Motor neuron (in vitro differentiated cells): Measurements from ENCODE around the gene USP3. TPM values are rescaled to one million over a fixed set of nuclear protein-coding genes. Genes with fewer than 3 reads are reported as not detected.
"Not testable (repeated sequence)": the region's sequence is repeated elsewhere in the genome, so short reads cannot be mapped to it uniquely, and the experiment has no call there.

Experiments used
- ATAC-seq, 8 experiments: fragments of 200-7000 bp; cut with Tn5 transposase; replicated peaks in 6 of 8; 2 replicates each; pipeline ENCODE4 v1.8.0; 2021; ENCODE audit warnings: mild to moderate bottlenecking in 8 of 8, moderate library complexity in 8 of 8
- H3K27ac ChIP-seq, 2 donors: fragments of 250-450 bp; sonication (Bioruptor Pico); 2 replicates each; pipeline ENCODE4 v1.9.0; 2021; ENCODE audit warnings: antibody characterized with exemption in 2 of 2, mild to moderate bottlenecking in 2 of 2, moderate library complexity in 1 of 2
- H3K4me1 ChIP-seq, 2 donors: fragments of 250-450 bp; sonication (Bioruptor Pico); replicated peaks in 1 of 2; 2 replicates each; pipeline ENCODE4 v1.6.1; 2021; ENCODE audit warnings: antibody characterized with exemption in 2 of 2, mild to moderate bottlenecking in 2 of 2, moderate library complexity in 1 of 2
- H3K4me3 ChIP-seq, 5 donors: fragments of 250-450 bp; sonication (Bioruptor Pico); 2 replicates each; pipeline ENCODE4 v1.9.0; 2021; ENCODE audit warnings: antibody characterized with exemption in 5 of 5, mild to moderate bottlenecking in 5 of 5, moderate library complexity in 4 of 5
- WGBS, 10 experiments: fragments of 450-650 bp; shearing (Covaris generic); methylation state at CpG; one replicate each; pipeline ENCODE4 v1.0.0; 2022; 5-methylcytosine and 5-hydroxymethylcytosine counted together
- in situ Hi-C, 9 experiments: fragments of 400-800 bp; cut with MboI; loops; one replicate each; pipeline ENCODE4 v1.15.0; 2021; ENCODE audit warnings: low sequenced_read_pairs in 9 of 9, low pct_unique_long_range_greater_than_20kb in 2 of 9; ENCODE audit not compliant: unreplicated experiment in 9 of 9
- total RNA-seq, 8 experiments: library from RNA; unstranded; fragments of 300-600 nt; gene quantifications; 2 replicates each; pipeline versions ENCODE4 v1.2.3 to v1.2.4, GENCODE V29; 2022

USP3 gene
- total RNA-seq, 8 experiments from 2014 or later: 20.4 to 63.7 (median 47.1) TPM

- Histone ChIP-seq H3K27ac (no peak overlapping the region), H3K4me3 (no peak overlapping the region), H3K4me1 (peaks cover 21 to 25% of the 10 kb centered on the region in 2 donors)
- no peak for ATAC-seq
- WGBS, 10 experiments: 80 to 100% (median 97%) methylated on average over 1 to 10 of the region's 15 CpGs; no CpG with 5 or more reads in 3 of the 10 experiments
- in situ Hi-C loops: no loop called here
Observed at GRCh38 chr15:63612300-63612699, 107.9 kb downstream of the USP3 start.

DNA sequence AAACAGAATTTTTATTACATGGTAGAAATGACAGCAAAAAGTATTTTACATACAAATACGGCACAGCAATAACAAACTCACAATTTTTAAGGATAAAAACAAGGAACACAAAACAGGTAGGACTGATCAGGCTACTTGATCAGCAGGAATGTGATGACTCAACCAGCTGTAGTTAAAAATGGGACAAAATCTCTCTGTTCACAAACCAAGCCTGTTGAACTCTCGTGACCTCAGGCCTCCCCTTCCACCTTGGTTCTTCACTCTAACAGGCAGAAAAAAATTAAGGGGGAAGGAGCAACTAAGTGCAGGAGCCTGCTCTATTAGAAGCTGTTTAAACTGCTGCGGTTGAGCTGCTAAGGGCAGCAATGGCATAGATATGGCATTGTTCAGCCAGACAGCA is 111.5 kb downstream of the USP3 start:
- H3K4me3 ChIP-seq: no peak overlapping the region
- in situ Hi-C loops: no loop called here
- peaks cover 8 to 9% of the 10 kb centered on the region in 2 donors for H3K4me1 ChIP-seq
- H3K27ac ChIP-seq: no peak overlapping the region
- 70 to 100% (median 97%) methylated on average over 1 to 3 of the region's 3 CpGs; no CpG with 5 or more reads in 3 of the 10 experiments for WGBS, 10 experiments
- no peak for ATAC-seq

- H3K4me3 ChIP-seq, ATAC-seq, H3K4me1 ChIP-seq, in situ Hi-C loops, H3K27ac ChIP-seq: not testable (repeated sequence)
- WGBS, 10 experiments: 90 to 100% (median 100%) methylated on average over 1 to 3 of the region's 4 CpGs; no CpG with 5 or more reads in 5 of the 10 experiments
Observed at GRCh38 chr15:63617147-63617546, 112.8 kb downstream of the USP3 start.

- ATAC-seq, H3K4me1 ChIP-seq, H3K27ac ChIP-seq, in situ Hi-C loops, H3K4me3 ChIP-seq: not testable (repeated sequence)
- WGBS, 10 experiments: 100% methylated on average over 2 of the region's 3 CpGs; no CpG with 5 or more reads in 9 of the 10 experiments
Observed at GRCh38 chr15:63617627-63618026, 113.2 kb downstream of the USP3 start.

- H3K4me3 ChIP-seq, in situ Hi-C loops, ATAC-seq, H3K4me1 ChIP-seq, H3K27ac ChIP-seq: not testable (repeated sequence)
- whole genome bisulfite sequencing, 10 experiments: no CpG with 5 or more reads among the region's 2 CpGs
Observed at GRCh38 chr15:63620760-63621159, 116.4 kb downstream of the USP3 start.

- Histone ChIP-seq H3K4me3 (no peak overlapping the region), H3K4me1 (no peaks in the 10 kb centered on the region), H3K27ac (no peak overlapping the region)
- in situ Hi-C loops: no loop called here
- 43 to 100% (median 86%) methylated on average over 2 to 8 of the region's 8 CpGs; no CpG with 5 or more reads in 1 of the 10 experiments for WGBS, 10 experiments
- peak in 3 of 8 experiments; percentile 38 to 89 (median 77) for ATAC-seq
Observed at GRCh38 chr15:63623232-63623969, 119.0 kb downstream of the USP3 start.

DNA sequence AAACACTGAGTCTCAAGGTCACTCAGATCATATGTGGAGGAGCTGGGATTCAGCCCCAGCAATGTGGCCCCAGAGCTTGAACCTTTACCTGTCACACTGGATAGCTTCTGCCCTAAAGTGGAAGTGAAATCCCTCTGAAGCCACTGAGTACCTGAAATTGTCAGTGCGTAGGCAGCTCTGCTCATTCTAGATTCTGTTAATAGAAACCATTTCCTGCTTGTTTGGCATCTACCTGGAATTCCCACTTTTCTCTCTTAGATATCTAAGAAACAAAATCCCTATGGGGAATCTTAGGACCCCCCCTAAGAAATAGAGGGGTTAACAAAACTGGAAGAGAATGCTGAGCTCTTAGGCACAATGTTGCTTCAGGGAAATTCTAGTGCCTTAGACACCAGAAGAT is 122.6 kb downstream of the USP3 start:
- Histone ChIP-seq H3K4me1 (no peaks in the 10 kb centered on the region), H3K4me3 (no peak overlapping the region), H3K27ac (no peak overlapping the region)
- in situ Hi-C loops: no loop called here
- WGBS, 10 experiments: 80 to 100% (median 100%) methylated on average over 1 of the region's 1 CpG; no CpG with 5 or more reads in 3 of the 10 experiments
- no peak for ATAC-seq

GRCh38 chr15:63628123-63628822 is 123.9 kb downstream of the USP3 start:
- H3K4me1 ChIP-seq: no peaks in the 10 kb centered on the region
- no peak overlapping the region for H3K27ac ChIP-seq
- WGBS, 10 experiments: 60 to 100% (median 95%) methylated on average over 1 to 12 of the region's 13 CpGs
- in situ Hi-C loops: no loop called here
- H3K4me3 ChIP-seq: no peak overlapping the region
- no peak for ATAC-seq

DNA sequence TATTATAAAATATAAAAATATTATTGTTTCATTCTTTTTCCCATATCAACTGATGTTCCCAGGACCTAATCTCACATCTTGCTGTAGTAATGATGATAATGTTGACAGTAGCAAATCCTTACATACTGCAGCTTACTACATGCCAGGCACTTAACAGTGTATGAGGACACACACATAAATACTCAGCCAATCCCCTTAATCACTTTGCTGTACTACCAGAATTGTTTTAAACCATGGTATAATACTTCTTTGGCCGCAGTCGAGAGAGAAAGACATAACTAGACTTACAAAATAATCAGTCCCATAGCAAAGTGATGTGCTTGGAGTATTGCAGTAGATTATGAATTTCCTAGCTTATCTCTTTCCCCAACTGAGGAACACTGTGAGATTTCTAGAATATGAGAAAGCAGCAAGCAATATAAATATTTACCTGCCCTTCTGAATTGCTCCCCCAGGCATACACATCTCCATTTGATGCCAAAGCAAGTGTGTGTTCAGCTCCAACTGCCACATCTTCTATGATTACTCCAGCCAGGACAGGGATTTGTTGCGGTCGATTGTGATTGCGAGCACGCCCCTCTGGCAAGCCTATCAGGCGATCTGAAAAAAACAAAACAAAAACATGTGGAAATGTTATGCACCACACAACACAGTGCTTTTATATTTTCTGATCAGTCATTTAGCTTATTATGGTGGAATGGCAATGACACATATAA is 125.8 kb downstream of the USP3 start:
- H3K4me1 ChIP-seq: no peaks in the 10 kb centered on the region
- no peak overlapping the region for H3K27ac ChIP-seq
- ATAC-seq: no peak
- H3K4me3 ChIP-seq: no peak overlapping the region
- in situ Hi-C loops: no loop called here
- 46 to 98% (median 90%) methylated on average over 2 to 7 of the region's 7 CpGs; no CpG with 5 or more reads in 1 of the 10 experiments for WGBS, 10 experiments

GRCh38 chr15:63633312-63633711 is 128.9 kb downstream of the USP3 start:
- Histone ChIP-seq H3K4me1 (no peaks in the 10 kb centered on the region), H3K4me3 (no peak overlapping the region), H3K27ac (no peak overlapping the region)
- 57 to 100% (median 83%) methylated on average over 1 to 2 of the region's 2 CpGs; no CpG with 5 or more reads in 3 of the 10 experiments for WGBS, 10 experiments
- no peak for ATAC-seq
- in situ Hi-C loops: no loop called here

DNA sequence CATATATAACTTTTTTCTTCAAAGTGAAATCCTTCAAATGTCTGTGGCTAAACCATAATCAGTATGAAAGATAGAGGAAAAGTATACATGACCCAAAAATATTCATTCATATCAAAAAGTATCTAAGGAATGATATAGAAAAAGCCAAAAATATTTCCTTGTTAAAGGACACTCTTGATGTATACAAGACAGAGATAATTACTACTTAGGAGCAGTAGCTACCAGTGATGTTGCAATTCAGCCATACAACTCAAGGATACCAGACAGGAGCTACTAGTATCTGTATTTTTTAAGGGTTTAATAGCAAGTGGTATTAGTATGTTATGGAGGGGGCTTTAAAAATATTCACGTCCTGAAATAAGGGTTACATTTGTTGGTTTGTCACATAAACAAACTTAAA is 129.8 kb downstream of the USP3 start:
- no peak for ATAC-seq
- in situ Hi-C loops: no loop called here
- no peaks in the 10 kb centered on the region for H3K4me1 ChIP-seq
- WGBS, 10 experiments: 83 to 100% (median 91%) methylated on average over 1 of the region's 1 CpG; no CpG with 5 or more reads in 3 of the 10 experiments
- no peak overlapping the region for H3K4me3 ChIP-seq
- no peak overlapping the region for H3K27ac ChIP-seq

DNA sequence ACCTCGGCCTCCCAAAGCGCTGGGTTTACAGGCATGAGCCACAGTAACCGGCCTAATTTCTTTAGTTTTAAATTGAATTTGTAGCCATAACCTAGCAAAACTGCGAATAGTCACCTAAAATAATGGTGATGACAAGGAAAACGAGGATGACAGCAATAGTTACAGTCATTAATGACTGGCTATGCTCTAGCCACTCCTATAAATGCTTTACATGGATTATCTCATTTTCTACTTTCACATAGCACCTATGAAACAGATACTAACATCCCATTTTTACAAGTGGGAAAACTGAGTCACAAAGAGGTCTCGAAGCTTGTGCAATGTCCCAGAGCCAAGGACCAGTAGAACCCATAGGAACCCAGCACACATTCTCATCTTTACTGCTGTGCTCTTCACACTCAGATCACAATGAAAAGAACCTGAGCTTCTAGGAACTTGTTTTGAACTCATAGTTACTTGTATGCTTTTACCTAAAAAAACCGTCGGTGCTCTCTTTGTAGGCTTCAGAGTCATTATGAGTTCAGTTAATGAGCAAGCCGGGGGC is 132.2 kb downstream of the USP3 start:
- H3K27ac ChIP-seq: no peak overlapping the region
- WGBS, 10 experiments: 86 to 100% (median 97%) methylated on average over 2 to 9 of the region's 9 CpGs
- ATAC-seq: no peak
- in situ Hi-C loops: no loop called here
- H3K4me3 ChIP-seq: no peak overlapping the region
- no peaks in the 10 kb centered on the region for H3K4me1 ChIP-seq

DNA sequence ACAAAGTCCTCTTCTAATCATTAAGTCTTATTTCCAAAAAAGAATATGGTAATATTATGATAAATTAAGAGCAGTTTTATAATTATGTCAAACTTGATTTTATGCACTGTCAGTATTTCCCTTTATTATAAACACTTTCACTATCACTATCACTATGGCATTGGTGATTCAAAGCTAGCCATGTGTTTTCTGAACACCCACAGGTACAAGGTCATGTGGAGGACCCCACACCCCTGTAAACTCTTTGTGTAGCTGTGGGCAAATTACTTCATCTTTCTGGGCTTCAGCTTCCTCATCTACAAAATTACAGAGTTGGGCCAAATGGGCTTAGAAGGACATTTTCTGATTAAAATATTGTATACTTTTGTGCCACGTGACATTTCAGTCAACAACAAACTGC is 134.4 kb downstream of the USP3 start:
- WGBS, 10 experiments: 83 to 100% (median 100%) methylated on average over 1 of the region's 1 CpG; no CpG with 5 or more reads in 3 of the 10 experiments
- no peak overlapping the region for H3K27ac ChIP-seq
- no peak overlapping the region for H3K4me3 ChIP-seq
- no peaks in the 10 kb centered on the region for H3K4me1 ChIP-seq
- ATAC-seq: no peak
- in situ Hi-C loops: no loop called here
